GM18858 (cell line): ENCODE measurements around the gene FXYD6.

Source experiments
- ATAC-seq: cut with Tn5 transposase; IDR thresholded peaks from one replicate; pipeline ENCODE4 v1.9.1; 2021; ENCODE audit not compliant: unreplicated experiment

FXYD6 gene

GRCh38 chr11:117832511-117832910, 43.9 kb downstream of the FXYD6 start:
- ATAC-seq = no peak

GRCh38 chr11:117831661-117832415, 44.6 kb downstream of the FXYD6 start:
- ATAC-seq = no peak

GRCh38 chr11:117830674-117831351, 45.6 kb downstream of the FXYD6 start:
- no peak for ATAC-seq

- no peak for ATAC-seq
Measured at GRCh38 chr11:117830072-117830471, 46.4 kb downstream of the FXYD6 start.

- no peak for ATAC-seq
Measured at GRCh38 chr11:117829369-117829725, 47.1 kb downstream of the FXYD6 start.

- ATAC-seq = peak; percentile 50
Measured at GRCh38 chr11:117828611-117829368, 47.7 kb downstream of the FXYD6 start.

GRCh38 chr11:117827521-117828511, 48.6 kb downstream of the FXYD6 start:
- no peak for ATAC-seq

GRCh38 chr11:117826832-117827231, 49.6 kb downstream of the FXYD6 start:
- no peak for ATAC-seq

GRCh38 chr11:117826190-117826570, 50.3 kb downstream of the FXYD6 start:
- no peak for ATAC-seq

- no peak for ATAC-seq
Measured at GRCh38 chr11:117825538-117826189, 50.8 kb downstream of the FXYD6 start.

GRCh38 chr11:117824571-117825537, 51.6 kb downstream of the FXYD6 start, which contains the start of gene FXYD2:
FXYD2 (minus strand) TSS chr11:117824744; CDS start chr11:117824678, 66 bp downstream.
- no peak for ATAC-seq

GRCh38 chr11:117823946-117824420, 52.5 kb downstream of the FXYD6 start:
- ATAC-seq = no peak

- ATAC-seq = no peak
Measured at GRCh38 chr11:117823294-117823945, 53.0 kb downstream of the FXYD6 start.

- no peak for ATAC-seq
Measured at GRCh38 chr11:117822074-117823033, 54.1 kb downstream of the FXYD6 start.

- ATAC-seq = no peak
Measured at GRCh38 chr11:117821431-117821830, 55.0 kb downstream of the FXYD6 start.

- ATAC-seq = no peak
Measured at GRCh38 chr11:117820516-117820915, 55.9 kb downstream of the FXYD6 start.

GRCh38 chr11:117820071-117820470, 56.4 kb downstream of the FXYD6 start:
- ATAC-seq = no peak
